Body of pancreas (tissue), 4 donors: ENCODE results near the gene ANKRD10. TPM values are rescaled to one million over a fixed set of nuclear protein-coding genes. Genes with fewer than 3 reads are reported as not detected.

Experiments
- ATAC-seq: fragments of 150-250 bp; one replicate; pipeline ENCODE4 v1.9.1; 2016
- DNase-seq, 4 donors: peaks; one replicate each; pipeline ENCODE4 v3.0.0-alpha.2; 2019
- H3K27ac ChIP-seq, 4 donors: fragments of 200-600 bp; sonication (generic); 1 replicate in 3 of 4; 2 replicates in 1 of 4; pipeline versions ENCODE4 v1.5.1 to v1.6.1; 2016 to 2019; ENCODE audit warnings: mild to moderate bottlenecking in 1 of 4, mixed read lengths in 1 of 4, moderate library complexity in 1 of 4
- H3K27me3 ChIP-seq, 2 donors: fragments of 200-600 bp; sonication (generic); one replicate each; pipeline ENCODE4 v1.6.0; 2016; ENCODE audit warnings: mild to moderate bottlenecking in 1 of 2
- H3K36me3 ChIP-seq, 2 donors: fragments of 200-600 bp; sonication (generic); replicated peaks in 1 of 2; 2 replicates each; pipeline ENCODE4 v1.5.1; 2016; ENCODE audit warnings: low read depth in 2 of 2; ENCODE audit not compliant: insufficient read depth in 1 of 2
- H3K4me1 ChIP-seq: fragments of 200-600 bp; sonication (generic); one replicate; pipeline ENCODE4 v1.6.0; 2016
- H3K4me3 ChIP-seq, 2 donors: fragments of 200-600 bp; sonication (generic); 1 replicate in 1 of 2; 2 replicates in 1 of 2; pipeline ENCODE4 v1.5.1; 2016 to 2019
- H3K9me3 ChIP-seq, 3 donors: fragments of 200-600 bp; sonication (generic); 1 replicate in 2 of 3; 2 replicates in 1 of 3; pipeline ENCODE4 v1.5.1; 2016
- CTCF ChIP-seq, 7 experiments: fragments of 450-650 bp in 4 of 7; fragments of 200-600 bp in 3 of 7; sonication (generic) in 3 of 7; IDR thresholded peaks; one replicate each; pipeline ENCODE4 v1.5.1; 2016 to 2019; ENCODE audit warnings: antibody characterized with exemption in 7 of 7
- POLR2A ChIP-seq, 3 donors: fragments of 450-650 bp; IDR thresholded peaks; one replicate each; pipeline ENCODE4 v1.6.1; 2016; ENCODE audit warnings: antibody characterized with exemption in 3 of 3, mild to moderate bottlenecking in 2 of 3
- WGBS, 2 donors: methylation state at CpG; one replicate each; pipeline ENCODE4 v1.1.5; 2017; 5-methylcytosine and 5-hydroxymethylcytosine counted together
- intact Hi-C: fragments of 100-400 bp; cut with DNase I; formaldehyde crosslinking; loops from one replicate; pipeline ENCODE4 v1.15.1; 2023
- total RNA-seq, 2 donors: library from RNA; depleted of rRNA; stranded (reverse); fragments of >200 nt; gene quantifications; one replicate each; pipeline ENCODE4 v1.1.0, GENCODE V29; 2016

ANKRD10 gene
- total RNA-seq, 2 donors from 2014 or later, result 117 to 124 TPM

- WGBS, 2 donors, result 59 to 64% methylated on average over 4 of the region's 4 CpGs
- TF ChIP-seq POLR2A (IDR thresholded peaks at IDR 0.05) (no peak), CTCF (IDR thresholded peaks at IDR 0.05) (no peak)
These were observed 9.1 kb upstream of the ANKRD10 start for GRCh38 chr13:110923777-110924638.

GRCh38 chr13:110923086-110923485, 8.2 kb upstream of the ANKRD10 start:
- H3K4me1 ChIP-seq, result no peaks in the 10 kb centered on the region
- no peak overlapping the region for H3K4me3 ChIP-seq
- no peaks in the 10 kb centered on the region for H3K36me3 ChIP-seq
- no peak for ATAC-seq
- H3K9me3 ChIP-seq, result no peaks in the 10 kb centered on the region
- 73 to 90% methylated on average over 7 of the region's 7 CpGs for WGBS, 2 donors
- no peak overlapping the region for H3K27ac ChIP-seq
- intact Hi-C loops, result no loop called here
- DNase-seq, result no peak
- no peak for TF ChIP-seq POLR2A (IDR thresholded peaks at IDR 0.05)
- no peak for TF ChIP-seq CTCF (IDR thresholded peaks at IDR 0.05)
- no peaks in the 10 kb centered on the region for H3K27me3 ChIP-seq

More at GRCh38 chr13:110923777-110924638, 9.1 kb upstream of the ANKRD10 start:
- H3K4me1 ChIP-seq, result no peaks in the 10 kb centered on the region
- no peaks in the 10 kb centered on the region for H3K9me3 ChIP-seq
- intact Hi-C loops, result no loop called here
- DNase-seq (no peak), ATAC-seq (no peak)
- H3K4me3 ChIP-seq, result no peak overlapping the region
- H3K27ac ChIP-seq, result no peak overlapping the region
- no peaks in the 10 kb centered on the region for H3K27me3 ChIP-seq
- H3K36me3 ChIP-seq, result no peaks in the 10 kb centered on the region

- H3K27me3 ChIP-seq, result no peaks in the 10 kb centered on the region
- no peaks in the 10 kb centered on the region for H3K4me1 ChIP-seq
- no peak for TF ChIP-seq CTCF (IDR thresholded peaks at IDR 0.05)
- TF ChIP-seq POLR2A (IDR thresholded peaks at IDR 0.05), result no peak
- no peaks in the 10 kb centered on the region for H3K36me3 ChIP-seq
- ATAC-seq (no peak), DNase-seq (no peak)
- H3K4me3 ChIP-seq, result no peak overlapping the region
- no peaks in the 10 kb centered on the region for H3K9me3 ChIP-seq
- intact Hi-C loops, result no loop called here
- H3K27ac ChIP-seq, result no peak overlapping the region
- 53 to 60% methylated on average over 8 of the region's 8 CpGs for WGBS, 2 donors
These were observed 7.6 kb upstream of the ANKRD10 start for GRCh38 chr13:110922506-110922905.

GRCh38 chr13:110921695-110922094, 6.8 kb upstream of the ANKRD10 start:
- intact Hi-C loops, result no loop called here
- Histone ChIP-seq H3K27ac (no peak overlapping the region), H3K4me3 (no peak overlapping the region), H3K9me3 (no peaks in the 10 kb centered on the region), H3K36me3 (no peaks in the 10 kb centered on the region), H3K4me1 (peaks cover under 1% of the 10 kb centered on the region), H3K27me3 (no peaks in the 10 kb centered on the region)
- no peak for DNase-seq
- ATAC-seq, result no peak
- WGBS, 2 donors, result 70 to 71% methylated on average over 8 of the region's 8 CpGs
- TF ChIP-seq CTCF (IDR thresholded peaks at IDR 0.05), result no peak
- no peak for TF ChIP-seq POLR2A (IDR thresholded peaks at IDR 0.05)

GRCh38 chr13:110921209-110921608, 6.3 kb upstream of the ANKRD10 start:
- Histone ChIP-seq H3K27me3 (no peaks in the 10 kb centered on the region), H3K27ac (no peak overlapping the region), H3K36me3 (no peaks in the 10 kb centered on the region), H3K9me3 (no peaks in the 10 kb centered on the region), H3K4me3 (no peak overlapping the region), H3K4me1 (peaks cover 5% of the 10 kb centered on the region)
- no peak for DNase-seq
- WGBS, 2 donors, result 53 to 56% methylated on average over 13 of the region's 13 CpGs
- ATAC-seq, result no peak
- TF ChIP-seq CTCF (IDR thresholded peaks at IDR 0.05), result no peak
- no peak for TF ChIP-seq POLR2A (IDR thresholded peaks at IDR 0.05)
- intact Hi-C loops, result no loop called here
